Measurements from ENCODE around the gene OBP2A. TPM values are rescaled to one million over a fixed set of nuclear protein-coding genes. Genes with fewer than 3 reads are reported as not detected.
"Not testable (repeated sequence)": the region's sequence is repeated elsewhere in the genome, so short reads cannot be mapped to it uniquely, and the experiment has no call there.

The OBP2A gene
- total and polyA plus RNA-seq, 4 donors = 0.07 TPM; not detected in 3

DNA sequence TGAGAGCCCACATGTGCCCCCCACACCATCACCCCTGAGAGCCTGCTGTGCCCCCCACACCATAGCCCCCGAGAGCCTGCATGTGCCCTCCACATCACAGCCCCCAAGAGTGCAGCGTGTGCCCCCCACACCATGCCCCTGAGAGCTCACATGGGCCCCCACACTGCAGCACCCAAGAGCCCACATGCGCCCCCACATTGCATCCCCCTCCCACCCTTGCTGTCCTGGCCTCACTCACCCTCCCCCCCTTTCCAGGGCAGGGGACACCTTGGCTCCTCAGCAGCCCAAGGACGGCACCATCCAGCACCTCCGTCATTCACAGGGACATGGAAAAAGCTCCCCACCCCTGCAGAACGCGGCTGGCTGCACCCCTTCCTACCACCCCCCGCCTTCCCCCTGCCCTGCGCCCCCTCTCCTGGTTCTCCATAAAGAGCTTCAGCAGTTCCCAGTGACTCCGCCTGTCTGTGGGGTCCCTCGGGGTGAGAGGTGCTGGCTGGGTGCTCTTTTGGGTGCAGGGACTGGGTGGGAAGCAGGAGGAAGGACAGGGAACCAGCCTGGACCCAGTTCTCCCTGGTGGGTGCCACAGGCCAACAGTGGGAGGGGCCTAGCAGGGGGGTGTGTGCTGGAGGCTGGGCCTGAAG is 19.7 kb upstream of the OBP2A start:
- Histone ChIP-seq H3K27me3 (ENCODE audit: control insufficient read depth in 3 of 3, insufficient read depth in 3 of 3, low read length in 2 of 3) (no peaks in the 10 kb centered on the region), H3K27ac (ENCODE audit: low read depth in 1 of 2, low read length in 1 of 2) (no peak overlapping the region), H3K4me3 (no peak overlapping the region), H3K9ac (ENCODE audit: insufficient read depth in 1 of 2, low read length in 2 of 2) (no peak overlapping the region), H3K9me3 (ENCODE audit: control insufficient read depth in 4 of 4, insufficient read depth in 3 of 4, low read length in 3 of 4) (no peaks in the 10 kb centered on the region), H3K36me3 (ENCODE audit: control insufficient read depth in 4 of 4, insufficient read depth in 4 of 4, low read length in 4 of 4) (no peaks in the 10 kb centered on the region), H3K4me1 (ENCODE audit: control insufficient read depth in 5 of 5, insufficient read depth in 5 of 5, low read length in 5 of 5) (no peaks in the 10 kb centered on the region)
- TF ChIP-seq, protein P1, sequence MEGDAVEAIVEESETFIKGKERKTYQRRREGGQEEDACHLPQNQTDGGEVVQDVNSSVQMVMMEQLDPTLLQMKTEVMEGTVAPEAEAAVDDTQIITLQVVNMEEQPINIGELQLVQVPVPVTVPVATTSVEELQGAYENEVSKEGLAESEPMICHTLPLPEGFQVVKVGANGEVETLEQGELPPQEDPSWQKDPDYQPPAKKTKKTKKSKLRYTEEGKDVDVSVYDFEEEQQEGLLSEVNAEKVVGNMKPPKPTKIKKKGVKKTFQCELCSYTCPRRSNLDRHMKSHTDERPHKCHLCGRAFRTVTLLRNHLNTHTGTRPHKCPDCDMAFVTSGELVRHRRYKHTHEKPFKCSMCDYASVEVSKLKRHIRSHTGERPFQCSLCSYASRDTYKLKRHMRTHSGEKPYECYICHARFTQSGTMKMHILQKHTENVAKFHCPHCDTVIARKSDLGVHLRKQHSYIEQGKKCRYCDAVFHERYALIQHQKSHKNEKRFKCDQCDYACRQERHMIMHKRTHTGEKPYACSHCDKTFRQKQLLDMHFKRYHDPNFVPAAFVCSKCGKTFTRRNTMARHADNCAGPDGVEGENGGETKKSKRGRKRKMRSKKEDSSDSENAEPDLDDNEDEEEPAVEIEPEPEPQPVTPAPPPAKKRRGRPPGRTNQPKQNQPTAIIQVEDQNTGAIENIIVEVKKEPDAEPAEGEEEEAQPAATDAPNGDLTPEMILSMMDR (IDR thresholded peaks at IDR 0.05; ENCODE audit: control extremely low read depth, extremely low read depth) = no peak
- no peak for ATAC-seq (ENCODE audit: insufficient read depth, low FRiP score)
- 78 to 84% methylated on average over 10 to 11 of the region's 11 CpGs for WGBS, 2 donors
- no peak for DNase-seq

- Histone ChIP-seq H3K27ac (ENCODE audit: low read depth in 1 of 2, low read length in 1 of 2) (no peak overlapping the region), H3K9me3 (ENCODE audit: control insufficient read depth in 4 of 4, insufficient read depth in 3 of 4, low read length in 3 of 4) (no peaks in the 10 kb centered on the region), H3K4me3 (no peak overlapping the region), H3K9ac (ENCODE audit: insufficient read depth in 1 of 2, low read length in 2 of 2) (no peak overlapping the region), H3K4me1 (ENCODE audit: control insufficient read depth in 5 of 5, insufficient read depth in 5 of 5, low read length in 5 of 5) (no peaks in the 10 kb centered on the region), H3K36me3 (ENCODE audit: control insufficient read depth in 4 of 4, insufficient read depth in 4 of 4, low read length in 4 of 4) (no peaks in the 10 kb centered on the region), H3K27me3 (ENCODE audit: control insufficient read depth in 3 of 3, insufficient read depth in 3 of 3, low read length in 2 of 3) (no peaks in the 10 kb centered on the region)
- ATAC-seq (ENCODE audit: insufficient read depth, low FRiP score) = no peak
- DNase-seq = no peak
- 67 to 77% methylated on average over 30 of the region's 30 CpGs for WGBS, 2 donors
- TF ChIP-seq, protein P1 (IDR thresholded peaks at IDR 0.05; ENCODE audit: control extremely low read depth, extremely low read depth) = no peak
Measured at GRCh38 chr9:135526730-135527571, 19.0 kb upstream of the OBP2A start.

GRCh38 chr9:135528842-135529435 is 17.0 kb upstream of the OBP2A start:
- not testable (repeated sequence) for H3K27ac ChIP-seq (ENCODE audit: low read depth in 1 of 2, low read length in 1 of 2); ATAC-seq (ENCODE audit: insufficient read depth, low FRiP score); DNase-seq; H3K9me3 ChIP-seq (ENCODE audit: control insufficient read depth in 4 of 4, insufficient read depth in 3 of 4, low read length in 3 of 4); H3K36me3 ChIP-seq (ENCODE audit: control insufficient read depth in 4 of 4, insufficient read depth in 4 of 4, low read length in 4 of 4); H3K4me3 ChIP-seq; H3K27me3 ChIP-seq (ENCODE audit: control insufficient read depth in 3 of 3, insufficient read depth in 3 of 3, low read length in 2 of 3); H3K9ac ChIP-seq (ENCODE audit: insufficient read depth in 1 of 2, low read length in 2 of 2); H3K4me1 ChIP-seq (ENCODE audit: control insufficient read depth in 5 of 5, insufficient read depth in 5 of 5, low read length in 5 of 5)
- WGBS, 2 donors = 94 to 98% methylated on average over 10 of the region's 10 CpGs

- no peak for ATAC-seq (ENCODE audit: insufficient read depth, low FRiP score)
- H3K36me3 ChIP-seq (ENCODE audit: control insufficient read depth in 4 of 4, insufficient read depth in 4 of 4, low read length in 4 of 4) = no peaks in the 10 kb centered on the region
- no peaks in the 10 kb centered on the region for H3K9me3 ChIP-seq (ENCODE audit: control insufficient read depth in 4 of 4, insufficient read depth in 3 of 4, low read length in 3 of 4)
- H3K4me1 ChIP-seq (ENCODE audit: control insufficient read depth in 5 of 5, insufficient read depth in 5 of 5, low read length in 5 of 5) = no peaks in the 10 kb centered on the region
- TF ChIP-seq, protein P1 (IDR thresholded peaks at IDR 0.05; ENCODE audit: control extremely low read depth, extremely low read depth) = no peak
- H3K27me3 ChIP-seq (ENCODE audit: control insufficient read depth in 3 of 3, insufficient read depth in 3 of 3, low read length in 2 of 3) = no peaks in the 10 kb centered on the region
- no peak for DNase-seq
- H3K9ac ChIP-seq (ENCODE audit: insufficient read depth in 1 of 2, low read length in 2 of 2) = no peak overlapping the region
- no peak overlapping the region for H3K4me3 ChIP-seq
- H3K27ac ChIP-seq (ENCODE audit: low read depth in 1 of 2, low read length in 1 of 2) = no peak overlapping the region
- WGBS, 2 donors = 72 to 87% methylated on average over 5 of the region's 5 CpGs
Measured at GRCh38 chr9:135530146-135530545, 15.8 kb upstream of the OBP2A start.
